IMR-90 (cell line): ENCODE results near the gene DPYSL5. TPM values are rescaled to one million over a fixed set of nuclear protein-coding genes. Genes with fewer than 3 reads are reported as not detected.

Experiments used
- ATAC-seq: fragments of 200-7000 bp; cut with Tn5 transposase; 2 replicates; pipeline ENCODE4 v1.9.1; 2020; ENCODE audit warnings: low read depth, mild to moderate bottlenecking, moderate library complexity
- BruUV-seq: library from RNA; stranded (reverse); fragments of 400-500 nt; replicated peaks from 2 replicates; lab custom pipeline; 2021; lab: Mats Ljungman, UMichigan
- CTCF ChIA-PET: fragments of 300-600 bp; formaldehyde crosslinking; extraction: SDS; loops from one replicate; lab custom pipeline; 2021; ENCODE audit warnings: antibody characterized with exemption; lab: Yijun Ruan, JAX
- POLR2A ChIA-PET: fragments of 300-600 bp; sonication (Branson Sonifier 250); formaldehyde crosslinking; loops from one replicate; lab custom pipeline; 2022; ENCODE audit warnings: antibody characterized with exemption; ENCODE audit not compliant: unreplicated experiment; lab: Charles Lee
- DNase-seq: peaks from one replicate; pipeline ENCODE4 v3.0.0; 2013
- H2AFZ ChIP-seq: replicated peaks from 2 replicates; pipeline ENCODE3; 2013; ENCODE audit warnings: low read length, mild to moderate bottlenecking; ENCODE audit not compliant: poor library complexity
- H2AK5ac ChIP-seq: 2 replicates; pipeline ENCODE4 v1.6.1; 2013; ENCODE audit warnings: low read depth, low read length, inconsistent platforms
- H2AK9ac ChIP-seq: replicated peaks from 2 replicates; pipeline ENCODE3; 2013; ENCODE audit warnings: mild to moderate bottlenecking, low read depth, low read length, moderate library complexity; ENCODE audit not compliant: poor library complexity
- H2BK120ac ChIP-seq: 2 replicates; pipeline ENCODE4 v1.6.1; 2013; ENCODE audit warnings: low read depth, low read length, inconsistent platforms
- H2BK15ac ChIP-seq: 3 replicates; pipeline ENCODE4 v1.6.1; 2013; ENCODE audit warnings: low read depth, low read length, inconsistent platforms
- H2BK20ac ChIP-seq: 2 replicates; pipeline ENCODE4 v1.6.1; 2013; ENCODE audit warnings: low read depth, mild to moderate bottlenecking, inconsistent platforms, low read length, moderate library complexity
- H2BK5ac ChIP-seq: 2 replicates; pipeline ENCODE4 v1.6.1; 2013; ENCODE audit warnings: mild to moderate bottlenecking, low read depth, low read length, inconsistent platforms; ENCODE audit not compliant: poor library complexity, severe bottlenecking
- H3K14ac ChIP-seq: replicated peaks from 2 replicates; pipeline ENCODE4 v1.6.1; 2013; ENCODE audit warnings: low read depth, low read length, inconsistent platforms
- H3K18ac ChIP-seq: 2 replicates; pipeline ENCODE4 v1.6.1; 2013; ENCODE audit warnings: low read depth, low read length, control low read depth
- H3K23ac ChIP-seq: 2 replicates; pipeline ENCODE4 v1.6.1; 2013; ENCODE audit warnings: low read depth, low read length, inconsistent platforms
- H3K27ac ChIP-seq: 2 replicates; pipeline ENCODE4 v1.5.1; 2013; ENCODE audit warnings: mild to moderate bottlenecking, control low read depth, low read length; ENCODE audit not compliant: insufficient read depth
- H3K27me3 ChIP-seq: 2 replicates; pipeline ENCODE4 v1.6.1; 2013; ENCODE audit warnings: low read length; ENCODE audit not compliant: control insufficient read depth, insufficient read depth
- H3K36me3 ChIP-seq: 2 replicates; pipeline ENCODE4 v1.6.1; 2013; ENCODE audit warnings: low read length, mixed read lengths; ENCODE audit not compliant: control insufficient read depth, insufficient read depth
- H3K4ac ChIP-seq: 2 replicates; pipeline ENCODE4 v1.6.1; 2013; ENCODE audit warnings: low read depth, low read length, inconsistent platforms
- H3K4me1 ChIP-seq: 2 replicates; pipeline ENCODE4 v1.6.1; 2013; ENCODE audit warnings: low read length, mixed read lengths; ENCODE audit not compliant: control insufficient read depth, insufficient read depth
- H3K4me2 ChIP-seq: 2 replicates; pipeline ENCODE4 v1.6.1; 2013; ENCODE audit warnings: low read depth, mild to moderate bottlenecking, control low read depth, low read length, moderate library complexity
- H3K4me3 ChIP-seq: 2 replicates; pipeline ENCODE4 v1.5.1; 2013; ENCODE audit warnings: low read depth, mild to moderate bottlenecking, control low read depth, low read length, moderate library complexity; ENCODE audit not compliant: insufficient read depth
- H3K56ac ChIP-seq: 2 replicates; pipeline ENCODE4 v1.6.1; 2013; ENCODE audit warnings: low read length, inconsistent platforms; ENCODE audit not compliant: insufficient read depth; ENCODE audit errors: extremely low read depth
- H3K79me1 ChIP-seq, 2 experiments: 2 replicates each; pipeline ENCODE4 v1.6.1; 2013; ENCODE audit warnings: low read length in 2 of 2, inconsistent platforms in 1 of 2, low read depth in 1 of 2
- H3K9ac ChIP-seq: 2 replicates; pipeline ENCODE4 v1.6.1; 2013; ENCODE audit warnings: low read depth, low read length, control low read depth
- H3K9me1 ChIP-seq: 2 replicates; pipeline ENCODE4 v1.6.1; 2013; ENCODE audit warnings: low read length, inconsistent platforms; ENCODE audit not compliant: insufficient read depth
- H3K9me3 ChIP-seq: 2 replicates; pipeline ENCODE4 v1.6.1; 2013; ENCODE audit warnings: low read length; ENCODE audit not compliant: control insufficient read depth, insufficient read depth
- H4K20me1 ChIP-seq: 2 replicates; pipeline ENCODE4 v1.6.1; 2013; ENCODE audit warnings: low read length, inconsistent platforms; ENCODE audit not compliant: insufficient read depth
- H4K5ac ChIP-seq: 2 replicates; pipeline ENCODE4 v1.6.1; 2013; ENCODE audit warnings: mild to moderate bottlenecking, low read depth, low read length, control low read depth
- H4K8ac ChIP-seq, 2 experiments: 2 replicates each; pipeline ENCODE4 v1.6.1; 2013; ENCODE audit warnings: low read depth in 2 of 2, low read length in 2 of 2, control low read depth in 1 of 2, inconsistent platforms in 1 of 2
- H4K91ac ChIP-seq: 2 replicates; pipeline ENCODE4 v1.6.1; 2013; ENCODE audit warnings: low read depth, low read length, inconsistent platforms; ENCODE audit not compliant: insufficient read depth
- BHLHE40 ChIP-seq: fragments of 150-350 bp; IDR thresholded peaks from 2 replicates; pipeline ENCODE4 v1.6.1; 2016; ENCODE audit warnings: mild to moderate bottlenecking, low read depth, low read length
- CEBPB ChIP-seq: IDR thresholded peaks from 2 replicates; pipeline ENCODE4 v1.6.1; 2012; ENCODE audit warnings: low read depth, low read length, improper control_type of control experiment
- CHD1 ChIP-seq: IDR thresholded peaks from 2 replicates; pipeline ENCODE4 v1.6.1; 2012; ENCODE audit warnings: low read depth, low read length, improper control_type of control experiment
- CTCF ChIP-seq: conservative IDR thresholded peaks from 2 replicates; pipeline ENCODE4 v1.5.1; 2012; ENCODE audit warnings: mild to moderate bottlenecking, low read depth, low read length, improper control_type of control experiment
- ELK1 ChIP-seq: fragments of 150-350 bp; IDR thresholded peaks from 2 replicates; pipeline ENCODE4 v1.6.1; 2016; ENCODE audit warnings: low read depth, mild to moderate bottlenecking, low read length, moderate library complexity, borderline replicate concordance
- FOS ChIP-seq: fragments of 150-350 bp; IDR thresholded peaks from 2 replicates; pipeline ENCODE4 v1.6.1; 2016; ENCODE audit warnings: low read depth, low read length
- MAFK ChIP-seq: IDR thresholded peaks from 2 replicates; pipeline ENCODE4 v1.6.1; 2012; ENCODE audit warnings: low read depth, low read length, improper control_type of control experiment
- MAZ ChIP-seq: IDR thresholded peaks from 2 replicates; pipeline ENCODE4 v1.6.1; 2012; ENCODE audit warnings: low read depth, mild to moderate bottlenecking, low read length, improper control_type of control experiment, moderate library complexity, borderline replicate concordance
- MXI1 ChIP-seq: IDR thresholded peaks from 2 replicates; pipeline ENCODE4 v1.6.1; 2012; ENCODE audit warnings: low read depth, mild to moderate bottlenecking, low read length, moderate library complexity, borderline replicate concordance
- NFE2L2 ChIP-seq: fragments of 150-350 bp; IDR thresholded peaks from 2 replicates; pipeline ENCODE4 v1.6.1; 2016; ENCODE audit warnings: low read depth, mild to moderate bottlenecking, low read length
- POLR2A ChIP-seq: IDR thresholded peaks from 2 replicates; pipeline ENCODE4 v1.6.1; 2012; ENCODE audit warnings: mild to moderate bottlenecking, low read depth, low read length
- RAD21 ChIP-seq: IDR thresholded peaks from 2 replicates; pipeline ENCODE4 v1.6.1; 2012; ENCODE audit warnings: low read length, improper control_type of control experiment
- RCOR1 ChIP-seq: IDR thresholded peaks from 2 replicates; pipeline ENCODE4 v1.6.1; 2012; ENCODE audit warnings: mild to moderate bottlenecking, low read length, improper control_type of control experiment; ENCODE audit not compliant: insufficient replicate concordance
- RFX5 ChIP-seq: IDR thresholded peaks from 2 replicates; pipeline ENCODE4 v1.8.0; 2012; ENCODE audit warnings: low read depth, mild to moderate bottlenecking, low read length, moderate library complexity
- SMC3 ChIP-seq: fragments of 150-350 bp; IDR thresholded peaks from 2 replicates; pipeline ENCODE4 v1.6.1; 2016; ENCODE audit warnings: low read depth, mild to moderate bottlenecking, antibody characterized with exemption, low read length, moderate library complexity
- USF2 ChIP-seq: fragments of 150-350 bp; IDR thresholded peaks from 2 replicates; pipeline ENCODE4 v1.6.1; 2017; ENCODE audit warnings: mild to moderate bottlenecking, antibody characterized with exemption, low read length, low read depth
- WGBS, 2 experiments: methylation state at CpG; one replicate each; pipeline versions ENCODE4 v1.1.5 to v1.1.7; 2013; ENCODE audit warnings: missing lambda C conversion rate in 2 of 2; ENCODE audit not compliant: insufficient read length in 1 of 2; ENCODE audit errors: extremely low coverage in 2 of 2; 5-methylcytosine and 5-hydroxymethylcytosine counted together
- dilution Hi-C: fragments of 300-500 bp; cut with HindIII; formaldehyde crosslinking; loops from one replicate; pipeline ENCODE4 v1.14.3; 2018; ENCODE audit warnings: low sequenced_read_pairs; ENCODE audit not compliant: unreplicated experiment
- in situ Hi-C: fragments of 300-500 bp; cut with MboI; formaldehyde crosslinking; loops from 3 replicates; pipeline ENCODE4 v1.14.3; 2019; ENCODE audit warnings: low sequenced_read_pairs, inconsistent platforms, mixed read lengths
- intact Hi-C: fragments of 100-400 bp; cut with micrococcal nuclease; formaldehyde crosslinking; loops from 2 replicates; pipeline ENCODE4 v1.10.0; 2022
- polyA plus RNA-seq, 3 experiments: library from polyadenylated mRNA; depleted of rRNA; stranded (reverse); fragments of >200 nt; gene quantifications; 2 replicates each; pipeline ENCODE4 v1.2.3, GENCODE V29; 2012; ENCODE audit warnings: low replicate concordance in 1 of 3
- total RNA-seq: library from RNA; depleted of rRNA; stranded (reverse); fragments of >200 nt; gene quantifications from 2 replicates; pipeline ENCODE4 v1.2.3, GENCODE V29; 2012

DPYSL5 gene
- total and polyA plus RNA-seq, 2 of the 4 experiments (the other 2 are of a cell fraction), result not detected

GRCh38 chr2:26809876-26810577, 37.9 kb upstream of the DPYSL5 start:
- H3K36me3 ChIP-seq, result no peaks in the 10 kb centered on the region
- H3K9me1 ChIP-seq, result 0 out of 2 replicates have a peak, but pooled peaks cover 3% of the 10 kb centered on the region
- H4K5ac ChIP-seq, result no peak overlapping the region
- H3K14ac ChIP-seq, result no peak overlapping the region
- H2BK120ac ChIP-seq, result no peak overlapping the region
- no peak overlapping the region for H3K56ac ChIP-seq
- intact Hi-C loops, result no loop called here
- no peak overlapping the region for H2BK15ac ChIP-seq
- no peak overlapping the region for H3K23ac ChIP-seq
- no peak overlapping the region for H3K4me3 ChIP-seq
- H3K4me1 ChIP-seq, result no peaks in the 10 kb centered on the region
- no peak for TF ChIP-seq RFX5
- no peak for TF ChIP-seq CTCF
- TF ChIP-seq CHD1, result no peak
- TF ChIP-seq NFE2L2, result no peak
- no peak for TF ChIP-seq RCOR1
- TF ChIP-seq FOS, result no peak
- TF ChIP-seq MXI1, result no peak
- no peak for TF ChIP-seq CEBPB
- no peak for TF ChIP-seq BHLHE40
- no peak for TF ChIP-seq MAZ
- no peak for TF ChIP-seq MAFK
- no peak for TF ChIP-seq USF2
- no peak for TF ChIP-seq POLR2A
- no peak for TF ChIP-seq ELK1
- TF ChIP-seq SMC3, result no peak
- no peak for TF ChIP-seq RAD21
- no peaks in the 10 kb centered on the region; the same call in 1 of the 2 replicates for H3K9me3 ChIP-seq
- ChIA-PET POLR2A (no interaction called here), CTCF (no interaction called here)
- WGBS, 2 experiments, result no CpG with 5 or more reads among the region's 6 CpGs
- no TSS peak for BruUV-seq
- dilution Hi-C loops, result no loop called here
- no peak overlapping the region for H2BK20ac ChIP-seq
- no peak overlapping the region for H3K27ac ChIP-seq
- H4K20me1 ChIP-seq, result no peaks in the 10 kb centered on the region
- no peak overlapping the region for H4K8ac ChIP-seq
- H3K27me3 ChIP-seq, result peaks cover 27% of the 10 kb centered on the region
- H2AK5ac ChIP-seq, result no peak overlapping the region
- no peak overlapping the region for H2AFZ ChIP-seq
- no peak for DNase-seq
- H3K4me2 ChIP-seq, result no peak overlapping the region
- H3K9ac ChIP-seq, result no peak overlapping the region
- H3K79me1 ChIP-seq, result no peaks in the 10 kb centered on the region
- no peak overlapping the region for H3K4ac ChIP-seq
- no peak for ATAC-seq
- in situ Hi-C loops, result no loop called here
- H3K18ac ChIP-seq, result no peak overlapping the region
- H4K91ac ChIP-seq, result no peak overlapping the region
- no peak overlapping the region for H2AK9ac ChIP-seq
- H2BK5ac ChIP-seq, result no peak overlapping the region
